HepG2 (cell line): Measurements from ENCODE around the gene AHSA1. TPM values are rescaled to one million over a fixed set of nuclear protein-coding genes. Genes with fewer than 3 reads are reported as not detected.

Experiments used
- ATAC-seq: fragments of 200-7000 bp; cut with Tn5 transposase; 3 replicates; pipeline ENCODE4 v1.9.1; 2020; ENCODE audit warnings: mild to moderate bottlenecking, moderate library complexity
- BruUV-seq: library from RNA; stranded (reverse); fragments of 400-500 nt; replicated peaks from 2 replicates; lab custom pipeline; 2021; lab: Mats Ljungman, UMichigan
- CTCF ChIA-PET: fragments of 300-600 bp; formaldehyde crosslinking; extraction: SDS; loops from one replicate; lab custom pipeline; 2021; ENCODE audit warnings: low total read pairs, inconsistent platforms, low intra/inter-chr PET ratio; lab: Yijun Ruan, JAX
- POLR2A ChIA-PET: fragments of 350-600 bp; sonication (Branson Sonifier 250); formaldehyde crosslinking; loops from one replicate; lab custom pipeline; 2020; ENCODE audit warnings: antibody characterized with exemption, inconsistent platforms; lab: Yijun Ruan, JAX
- DNase-seq: peaks from one replicate; pipeline ENCODE4 v3.0.0-alpha.2; 2015; ENCODE audit warnings: low spot score
- FAIRE-seq: peaks from 3 replicates; lab custom pipeline; 2011; peaks lifted over from hg19 to GRCh38; lab: Jason Lieb, UNC
- H2AFZ ChIP-seq: one replicate; pipeline ENCODE4 v1.6.1; 2011; ENCODE audit warnings: low read length, inconsistent platforms
- H3K27ac ChIP-seq: fragments of 300-600 bp; 3 replicates; pipeline ENCODE4 v1.8.0; 2011; ENCODE audit warnings: mixed run types, mild to moderate bottlenecking, mixed read lengths, low read length, inconsistent platforms; ENCODE audit not compliant: insufficient read depth; ENCODE audit errors: extremely low read length
- H3K27me3 ChIP-seq, 2 experiments: fragments of 200-600 bp in 1 of 2; 2 replicates in 1 of 2; 3 replicates in 1 of 2; pipeline versions ENCODE4 v1.6.0 to v1.8.0; 2011; ENCODE audit warnings: low read length in 2 of 2, mild to moderate bottlenecking in 2 of 2, moderate library complexity in 2 of 2, inconsistent platforms in 1 of 2; ENCODE audit not compliant: insufficient read depth in 2 of 2, control insufficient read depth in 1 of 2
- H3K36me3 ChIP-seq, 2 experiments: fragments of 200-600 bp in 1 of 2; replicated peaks in 1 of 2; 2 replicates in 1 of 2; 3 replicates in 1 of 2; pipeline versions ENCODE4 v1.5.1 to v1.8.0; 2011; ENCODE audit warnings: low read length in 2 of 2, inconsistent platforms in 1 of 2; ENCODE audit not compliant: insufficient read depth in 2 of 2, control insufficient read depth in 1 of 2
- H3K4me1 ChIP-seq: 2 replicates; pipeline ENCODE4 v1.5.1; 2012; ENCODE audit warnings: low read length, inconsistent platforms; ENCODE audit not compliant: insufficient read depth
- H3K4me2 ChIP-seq: 2 replicates; pipeline ENCODE4 v1.6.0; 2011; ENCODE audit warnings: low read depth, low read length, inconsistent platforms
- H3K4me3 ChIP-seq, 3 experiments: fragments of 200-600 bp in 1 of 3; sonication (generic), shearing (Covaris generic) in 1 of 3; replicated peaks in 1 of 3; 2 replicates each; pipeline ENCODE4 v1.5.1; 2011 to 2016; ENCODE audit warnings: low read length in 3 of 3, inconsistent platforms in 2 of 3, low read depth in 2 of 3, mild to moderate bottlenecking in 2 of 3, control low read depth in 1 of 3, mixed read lengths in 1 of 3; ENCODE audit not compliant: insufficient read depth in 1 of 3
- H3K79me2 ChIP-seq: one replicate; pipeline ENCODE4 v1.6.1; 2011; ENCODE audit warnings: low read length, inconsistent platforms; ENCODE audit not compliant: insufficient read depth
- H3K9ac ChIP-seq: 2 replicates; pipeline ENCODE4 v1.6.0; 2011; ENCODE audit warnings: mild to moderate bottlenecking, low read depth, low read length, inconsistent platforms; ENCODE audit not compliant: insufficient read depth
- H3K9me3 ChIP-seq: 2 replicates; pipeline ENCODE4 v1.5.1; 2012; ENCODE audit warnings: mild to moderate bottlenecking, low read length
- H4K20me1 ChIP-seq: 2 replicates; pipeline ENCODE4 v1.6.0; 2011; ENCODE audit warnings: inconsistent platforms, mild to moderate bottlenecking, low read length, moderate library complexity; ENCODE audit not compliant: insufficient read depth
- CCDC6 ChIP-seq: sonication (generic); formaldehyde crosslinking; IDR thresholded peaks from 2 replicates; pipeline ENCODE4 v1.8.1; 2022; ENCODE audit warnings: mild to moderate bottlenecking, missing genetic modification reagents, moderate library complexity
- HHEX ChIP-seq: IDR thresholded peaks from 2 replicates; pipeline ENCODE4 v1.6.1; 2016; ENCODE audit warnings: control low read depth
- KMT2A ChIP-seq: sonication (generic); formaldehyde crosslinking; IDR thresholded peaks from 2 replicates; pipeline ENCODE4 v1.4.0; 2020; ENCODE audit warnings: missing genetic modification reagents
- NONO ChIP-seq, 2 experiments: fragments of 450-650 bp in 1 of 2; sonication (generic) in 1 of 2; formaldehyde crosslinking in 1 of 2; IDR thresholded peaks in 1 of 2; conservative IDR thresholded peaks in 1 of 2; 2 replicates each; pipeline versions ENCODE4 v1.6.1 to v1.8.0; 2017 to 2022; ENCODE audit warnings: mild to moderate bottlenecking in 1 of 2, missing genetic modification reagents in 1 of 2, moderate library complexity in 1 of 2
- PITX1 ChIP-seq: sonication (generic); formaldehyde crosslinking; IDR thresholded peaks from 2 replicates; pipeline ENCODE4 v1.5.1; 2020; ENCODE audit warnings: mild to moderate bottlenecking, missing genetic modification reagents
- REXO4 ChIP-seq: sonication (generic); formaldehyde crosslinking; IDR thresholded peaks from 2 replicates; pipeline ENCODE4 v1.8.0; 2022; ENCODE audit warnings: missing genetic modification reagents, mild to moderate bottlenecking, borderline replicate concordance
- TBX2 ChIP-seq: sonication (generic); formaldehyde crosslinking; IDR thresholded peaks from 2 replicates; pipeline ENCODE4 v1.5.0; 2020; ENCODE audit warnings: missing genetic modification reagents, mild to moderate bottlenecking, borderline replicate concordance
- ZNF234 ChIP-seq: sonication (generic); formaldehyde crosslinking; conservative IDR thresholded peaks from 2 replicates; pipeline ENCODE4 v1.5.1; 2020; ENCODE audit warnings: mild to moderate bottlenecking, missing genetic modification reagents
- ZNF329 ChIP-seq: sonication (generic); formaldehyde crosslinking; IDR thresholded peaks from 2 replicates; pipeline ENCODE4 v1.9.0; 2021; ENCODE audit warnings: low read depth, mild to moderate bottlenecking, missing genetic modification reagents
- ZNF550 ChIP-seq: sonication (generic); formaldehyde crosslinking; IDR thresholded peaks from 2 replicates; pipeline ENCODE4 v1.4.0; 2020; ENCODE audit warnings: mild to moderate bottlenecking, missing genetic modification reagents, borderline replicate concordance
- ZNF574 ChIP-seq: sonication (generic); formaldehyde crosslinking; IDR thresholded peaks from 2 replicates; pipeline ENCODE4 v1.4.0; 2020; ENCODE audit warnings: missing genetic modification reagents
- ZNF878 ChIP-seq: sonication (generic); formaldehyde crosslinking; IDR thresholded peaks from 2 replicates; pipeline ENCODE4 v1.8.1; 2023; ENCODE audit warnings: mild to moderate bottlenecking, missing genetic modification reagents, moderate library complexity
- WGBS: methylation state at CpG from one replicate; pipeline ENCODE4 v1.1.6; 2017; ENCODE audit warnings: low lambda C conversion rate; 5-methylcytosine and 5-hydroxymethylcytosine counted together
- in situ Hi-C: cut with HindIII; loops from 2 replicates; pipeline ENCODE4 v1.10.0; 2017; ENCODE audit warnings: low pct_unique_long_range_greater_than_20kb; ENCODE audit not compliant: extremely low pct_ligation_motif_present
- intact Hi-C: fragments of 100-400 bp; cut with micrococcal nuclease; formaldehyde crosslinking; loops from one replicate; pipeline ENCODE4 v1.10.0; 2022; ENCODE audit not compliant: unreplicated experiment
- polyA plus RNA-seq, 8 experiments: library from polyadenylated mRNA; depleted of rRNA in 3 of 8; stranded (reverse) in 7 of 8; unstranded in 1 of 8; fragments of >200 nt; fragmentation: Illumina TruSeq in 4 of 8; extraction: Trizol in 4 of 8; gene quantifications; 2 replicates each; pipeline versions ENCODE4 v1.2.1 to v1.2.3, GENCODE V29; 2011 to 2016; ENCODE audit warnings: low read depth in 4 of 8, missing spikeins in 1 of 8, mixed read lengths in 1 of 8; ENCODE audit not compliant: insufficient read depth in 1 of 8
- total RNA-seq, 5 experiments: library from RNA; depleted of rRNA; stranded (reverse); fragments of >200 nt; fragmentation: Illumina TruSeq; extraction: Trizol; gene quantifications; 2 replicates each; pipeline ENCODE4 v1.2.3, GENCODE V29; 2016; ENCODE audit warnings: low read depth in 1 of 5
- TF ChIP-seq, protein P1 (sequence below): sonication (generic); formaldehyde crosslinking; IDR thresholded peaks from 2 replicates; pipeline ENCODE4 v1.5.0; 2020; ENCODE audit warnings: mild to moderate bottlenecking, missing genetic modification reagents
- TF ChIP-seq, protein P2 (sequence below): sonication (generic); formaldehyde crosslinking; conservative IDR thresholded peaks from 2 replicates; pipeline ENCODE4 v1.8.0; 2022; ENCODE audit warnings: mild to moderate bottlenecking, moderate library complexity, missing genetic modification reagents

AHSA1 gene
- total and polyA plus RNA-seq, 2 of the 13 experiments (the other 11 are each of a cell fraction or from before 2014, with no cell fraction given): 113 to 241 TPM

DNA sequence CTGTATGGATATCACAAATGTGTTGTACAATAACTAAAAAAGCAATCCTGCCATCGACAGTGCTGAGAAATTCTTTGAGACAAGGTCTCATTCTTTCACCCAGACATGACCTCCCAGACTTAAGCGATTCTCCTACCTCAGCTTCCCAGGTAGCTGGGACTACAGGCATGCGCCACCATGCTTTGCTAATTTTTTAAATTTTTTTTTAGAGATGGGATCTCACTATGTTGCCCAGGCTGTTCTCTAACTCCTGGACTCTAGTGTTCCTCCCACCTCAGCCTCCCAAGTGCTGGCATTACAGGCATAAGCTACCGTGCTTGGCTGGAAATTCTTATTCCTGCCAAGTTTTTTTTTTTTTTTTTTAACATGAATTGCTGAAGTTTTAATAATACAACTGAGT, 18.0 kb upstream of the AHSA1 start (continued):
- TF ChIP-seq, protein P1, sequence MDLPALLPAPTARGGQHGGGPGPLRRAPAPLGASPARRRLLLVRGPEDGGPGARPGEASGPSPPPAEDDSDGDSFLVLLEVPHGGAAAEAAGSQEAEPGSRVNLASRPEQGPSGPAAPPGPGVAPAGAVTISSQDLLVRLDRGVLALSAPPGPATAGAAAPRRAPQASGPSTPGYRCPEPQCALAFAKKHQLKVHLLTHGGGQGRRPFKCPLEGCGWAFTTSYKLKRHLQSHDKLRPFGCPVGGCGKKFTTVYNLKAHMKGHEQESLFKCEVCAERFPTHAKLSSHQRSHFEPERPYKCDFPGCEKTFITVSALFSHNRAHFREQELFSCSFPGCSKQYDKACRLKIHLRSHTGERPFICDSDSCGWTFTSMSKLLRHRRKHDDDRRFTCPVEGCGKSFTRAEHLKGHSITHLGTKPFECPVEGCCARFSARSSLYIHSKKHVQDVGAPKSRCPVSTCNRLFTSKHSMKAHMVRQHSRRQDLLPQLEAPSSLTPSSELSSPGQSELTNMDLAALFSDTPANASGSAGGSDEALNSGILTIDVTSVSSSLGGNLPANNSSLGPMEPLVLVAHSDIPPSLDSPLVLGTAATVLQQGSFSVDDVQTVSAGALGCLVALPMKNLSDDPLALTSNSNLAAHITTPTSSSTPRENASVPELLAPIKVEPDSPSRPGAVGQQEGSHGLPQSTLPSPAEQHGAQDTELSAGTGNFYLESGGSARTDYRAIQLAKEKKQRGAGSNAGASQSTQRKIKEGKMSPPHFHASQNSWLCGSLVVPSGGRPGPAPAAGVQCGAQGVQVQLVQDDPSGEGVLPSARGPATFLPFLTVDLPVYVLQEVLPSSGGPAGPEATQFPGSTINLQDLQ (CRISPR knock-in tag): no peak
- TF ChIP-seq ZNF574 (CRISPR knock-in tag): no peak

- BruUV-seq: no TSS peak
- Histone ChIP-seq H3K27ac (no peak overlapping the region), H3K4me3 (no peak overlapping the region), H3K9ac (no peak overlapping the region), H4K20me1 (no peaks in the 10 kb centered on the region)
- 98% methylated on average over 2 of the region's 2 CpGs for WGBS
- ATAC-seq (no peak), DNase-seq (no peak)
- TF ChIP-seq REXO4 (CRISPR knock-in tag) (no peak), NONO (IDR thresholded peaks at IDR 0.05) (no peak), NONO (CRISPR knock-in tag; conservative IDR thresholded peaks at IDR 0.05) (no peak), ZNF550 (CRISPR knock-in tag) (no peak), HHEX (CRISPR knock-in tag) (no peak), CCDC6 (CRISPR knock-in tag) (no peak), ZNF329 (CRISPR knock-in tag) (no peak), TBX2 (CRISPR knock-in tag) (no peak), KMT2A (CRISPR knock-in tag) (no peak), ZNF234 (CRISPR knock-in tag) (no peak), ZNF878 (CRISPR knock-in tag) (no peak), PITX1 (CRISPR knock-in tag) (no peak)
- TF ChIP-seq, protein P2, sequence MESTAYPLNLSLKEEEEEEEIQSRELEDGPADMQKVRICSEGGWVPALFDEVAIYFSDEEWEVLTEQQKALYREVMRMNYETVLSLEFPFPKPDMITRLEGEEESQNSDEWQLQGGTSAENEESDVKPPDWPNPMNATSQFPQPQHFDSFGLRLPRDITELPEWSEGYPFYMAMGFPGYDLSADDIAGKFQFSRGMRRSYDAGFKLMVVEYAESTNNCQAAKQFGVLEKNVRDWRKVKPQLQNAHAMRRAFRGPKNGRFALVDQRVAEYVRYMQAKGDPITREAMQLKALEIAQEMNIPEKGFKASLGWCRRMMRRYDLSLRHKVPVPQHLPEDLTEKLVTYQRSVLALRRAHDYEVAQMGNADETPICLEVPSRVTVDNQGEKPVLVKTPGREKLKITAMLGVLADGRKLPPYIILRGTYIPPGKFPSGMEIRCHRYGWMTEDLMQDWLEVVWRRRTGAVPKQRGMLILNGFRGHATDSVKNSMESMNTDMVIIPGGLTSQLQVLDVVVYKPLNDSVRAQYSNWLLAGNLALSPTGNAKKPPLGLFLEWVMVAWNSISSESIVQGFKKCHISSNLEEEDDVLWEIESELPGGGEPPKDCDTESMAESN: no peak
- TF ChIP-seq, all 625 proteins: peak for 0
- Histone ChIP-seq H2AFZ (no peak overlapping the region), H3K9me3 (no peaks in the 10 kb centered on the region), H3K79me2 (no peaks in the 10 kb centered on the region), H3K4me2 (no peak overlapping the region), H3K36me3 (peaks cover 3 to 36% of the 10 kb centered on the region in 2 experiments), H3K27me3 (no peaks in the 10 kb centered on the region; a peak in 1 of 5 replicates), H3K4me1 (no peaks in the 10 kb centered on the region)
- in situ Hi-C loops (no loop called here), intact Hi-C loops (no loop called here)
- ChIA-PET CTCF (no interaction called here), POLR2A (no interaction called here)
- FAIRE-seq: no peak
These were observed 15.7 kb upstream of the AHSA1 start for GRCh38 chr14:77442196-77442595.
